NCI-H1417 treated with DMSO at 0.1 percent for 48 hours (cell line): Measurements from ENCODE around the gene NFILZ.

ENCODE experiments used
- DNase-seq: peaks from one replicate; lab custom pipeline; 2025; lab: John Stamatoyannopoulos, UW

Gene NFILZ, protein sequence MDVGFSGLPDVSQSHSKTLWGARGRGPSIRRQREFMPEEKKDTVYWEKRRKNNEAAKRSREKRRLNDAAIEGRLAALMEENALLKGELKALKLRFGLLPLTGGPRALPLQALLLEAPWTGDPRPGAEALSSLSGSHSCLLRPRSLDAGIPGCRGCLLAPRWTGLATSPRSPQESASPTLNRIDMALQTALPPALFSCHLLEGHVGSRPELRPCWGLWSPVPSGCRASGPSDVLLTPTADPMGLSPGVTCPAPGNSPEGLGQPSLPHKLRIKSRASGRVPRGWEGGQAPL

DNA sequence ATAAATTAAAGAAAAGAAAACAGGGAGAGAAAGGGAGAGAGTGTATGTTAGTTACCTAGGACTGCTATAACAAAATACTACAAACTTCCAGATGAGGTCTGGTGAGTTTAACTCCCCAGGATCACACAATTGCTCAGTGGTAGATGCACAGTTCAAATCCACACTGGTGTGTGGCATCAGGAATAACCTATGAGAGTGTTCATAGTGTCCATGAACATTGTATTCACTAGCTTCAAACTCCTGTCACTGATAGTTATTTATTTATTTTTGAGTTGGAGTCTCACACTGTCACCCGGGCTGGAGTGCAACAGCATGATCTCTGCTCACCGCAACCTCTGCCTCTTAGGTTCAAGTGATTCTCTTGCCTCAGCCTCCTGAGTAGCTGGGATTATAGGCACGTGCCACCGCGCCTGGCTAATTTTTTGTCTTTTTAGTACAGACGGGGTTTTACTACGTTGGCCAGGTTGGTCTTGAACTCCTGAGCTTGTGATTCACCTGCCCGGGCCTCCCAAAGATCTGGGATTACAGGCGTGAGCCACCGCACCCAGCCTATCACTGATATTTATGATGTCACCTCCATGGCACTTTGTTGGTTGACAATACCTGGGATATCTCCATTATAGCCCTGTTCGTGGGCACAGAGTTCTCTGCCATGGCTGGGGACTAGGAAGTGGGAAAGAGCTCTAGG, at the start of gene NFILZ:
Gene NFILZ, plus strand, starts transcription at position 638 of the 688 bp plus-strand sequence. CDS start 46,133 bp downstream, outside the sequence.
- no peak for DNase-seq

DNA sequence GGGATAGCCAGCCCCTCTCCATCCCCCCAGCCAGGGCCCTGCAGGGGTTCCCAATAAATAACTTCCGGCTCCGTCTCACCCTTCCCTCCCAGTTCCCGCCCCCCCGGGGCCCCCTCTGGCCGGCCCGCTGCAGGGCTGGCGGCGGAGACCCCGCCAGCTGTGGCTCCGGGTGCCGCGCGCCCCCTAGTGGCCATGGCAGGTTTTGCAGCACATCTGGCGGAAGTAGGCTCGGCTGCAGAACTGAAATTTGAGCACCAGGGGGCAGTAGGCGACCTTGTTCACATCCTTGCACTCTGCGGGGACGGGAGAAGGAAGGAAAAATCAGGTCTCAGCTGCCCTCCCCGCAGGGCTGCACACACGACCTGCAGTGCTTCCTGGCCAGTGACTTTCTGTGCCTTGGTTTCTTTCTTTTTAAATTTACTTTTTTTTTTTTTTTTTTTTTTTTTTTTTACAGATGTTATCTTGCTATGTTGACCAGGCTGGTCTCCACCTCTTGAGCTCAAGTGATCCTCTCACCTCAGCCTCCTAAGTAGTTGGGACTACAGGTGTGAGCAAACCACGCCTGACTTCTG, 49.6 kb upstream of the NFILZ start:
- no peak for DNase-seq

DNA sequence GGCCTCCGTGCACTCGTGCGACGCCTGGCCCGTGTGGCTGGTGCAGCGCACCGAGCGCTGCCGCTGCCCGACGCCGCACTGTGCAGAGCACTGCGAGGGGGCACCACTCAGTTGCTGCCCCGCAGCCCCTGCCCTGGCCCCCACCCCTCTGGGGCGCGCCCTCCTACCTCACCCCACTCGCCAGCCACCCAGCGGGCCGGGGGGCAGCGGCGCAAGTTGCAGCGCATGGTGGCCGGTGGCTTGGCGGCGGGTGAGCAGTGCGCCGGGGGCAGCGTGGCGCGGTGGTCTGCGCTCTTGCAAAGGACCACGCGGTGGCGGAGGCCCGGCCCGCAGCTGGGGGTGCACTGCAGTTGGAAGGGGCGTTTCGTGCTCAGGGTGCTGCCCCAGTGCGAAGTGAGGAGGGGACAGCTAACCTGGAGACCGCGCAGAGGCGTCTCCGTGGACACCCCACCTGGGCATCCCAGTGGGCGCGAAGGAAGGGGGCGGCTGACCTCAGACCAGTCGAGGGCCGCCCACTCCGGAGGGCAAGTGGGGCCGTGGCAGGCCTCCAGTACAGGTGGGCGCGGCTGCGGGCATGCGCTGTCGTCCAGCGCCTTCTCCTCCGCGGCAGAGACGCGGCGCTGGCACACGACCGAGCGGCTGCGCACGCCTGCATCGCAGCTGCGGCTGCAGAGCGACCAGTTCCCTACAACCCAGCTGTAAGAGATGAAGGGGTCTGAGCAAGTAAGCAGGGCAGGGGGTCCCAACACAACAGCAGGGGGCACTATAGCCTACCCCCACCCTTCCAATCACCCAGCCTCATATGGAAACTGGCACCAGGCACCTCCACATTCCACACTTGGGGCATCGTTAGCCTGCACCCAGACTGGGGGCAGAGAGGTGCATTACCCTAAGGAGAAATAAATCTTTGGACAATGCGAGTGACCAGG, 45.2 kb upstream of the NFILZ start:
- DNase-seq: no peak

DNA sequence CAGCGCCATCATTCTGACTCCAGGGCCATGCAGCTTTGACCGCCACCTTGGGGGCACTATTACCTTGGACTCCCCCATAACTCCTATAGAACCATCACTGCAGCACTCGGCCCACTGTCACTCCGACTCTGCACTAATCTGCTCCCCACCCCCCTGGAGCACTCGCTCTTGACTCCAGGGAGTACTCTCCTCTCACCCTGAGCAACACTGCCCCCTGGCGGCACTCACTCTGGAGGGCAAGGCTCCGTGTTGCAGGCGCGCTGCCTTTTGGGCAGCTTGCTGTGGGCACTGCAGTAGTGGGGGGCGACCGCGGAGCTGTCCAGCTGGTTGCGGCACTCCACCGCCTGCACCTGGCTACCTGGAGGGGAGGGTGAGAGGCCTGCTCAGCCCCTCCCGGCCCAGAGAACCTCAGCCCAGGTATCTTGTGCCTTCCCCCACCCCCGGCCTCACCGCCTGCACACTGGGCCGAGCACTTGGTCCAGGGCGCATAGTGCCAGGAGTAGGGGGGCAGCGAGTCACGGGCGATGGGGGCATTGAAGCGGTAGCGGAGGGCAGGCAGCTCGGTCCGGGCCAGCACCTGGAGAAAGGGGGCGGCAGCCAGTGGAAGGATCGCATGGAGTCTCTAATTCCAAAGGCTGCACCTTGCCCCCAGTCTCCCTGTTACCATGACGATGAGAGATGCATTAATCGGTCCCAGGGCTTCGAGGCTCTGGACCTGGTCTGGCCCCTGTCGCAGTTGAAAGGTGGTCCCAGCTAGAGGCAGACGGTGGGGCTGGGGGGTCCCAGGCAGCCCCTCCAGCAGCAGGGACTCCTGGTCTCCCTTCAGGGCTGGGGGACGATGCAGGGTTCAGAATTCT, 44.3 kb upstream of the NFILZ start:
- no peak for DNase-seq

DNA sequence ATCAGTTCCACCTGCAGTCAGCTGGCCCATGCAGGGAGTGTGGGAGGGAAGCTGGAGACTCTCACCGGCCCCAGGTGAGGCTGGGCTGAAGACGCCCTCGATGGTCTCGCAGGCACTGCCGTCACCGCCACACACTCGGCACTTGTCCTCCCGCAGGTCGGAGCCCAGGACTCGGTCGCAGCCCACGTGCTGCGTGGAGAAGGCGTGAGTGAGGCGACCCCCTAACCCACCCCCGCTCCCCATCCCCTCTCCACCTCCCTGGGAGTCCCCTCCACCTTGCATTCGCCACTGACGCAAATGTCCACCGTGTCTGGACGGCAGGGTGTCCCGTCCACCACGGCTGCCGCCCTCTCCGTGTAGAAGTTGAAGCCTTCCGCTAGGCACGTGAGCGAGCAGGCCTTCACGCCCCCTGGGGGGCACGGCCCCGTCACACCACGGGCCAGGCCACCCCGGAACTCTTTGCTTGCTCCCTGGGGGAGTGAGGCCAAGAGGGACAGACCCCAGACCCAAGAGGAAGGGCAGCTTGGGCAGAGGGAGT, 41.2 kb upstream of the NFILZ start:
- DNase-seq: no peak

DNA sequence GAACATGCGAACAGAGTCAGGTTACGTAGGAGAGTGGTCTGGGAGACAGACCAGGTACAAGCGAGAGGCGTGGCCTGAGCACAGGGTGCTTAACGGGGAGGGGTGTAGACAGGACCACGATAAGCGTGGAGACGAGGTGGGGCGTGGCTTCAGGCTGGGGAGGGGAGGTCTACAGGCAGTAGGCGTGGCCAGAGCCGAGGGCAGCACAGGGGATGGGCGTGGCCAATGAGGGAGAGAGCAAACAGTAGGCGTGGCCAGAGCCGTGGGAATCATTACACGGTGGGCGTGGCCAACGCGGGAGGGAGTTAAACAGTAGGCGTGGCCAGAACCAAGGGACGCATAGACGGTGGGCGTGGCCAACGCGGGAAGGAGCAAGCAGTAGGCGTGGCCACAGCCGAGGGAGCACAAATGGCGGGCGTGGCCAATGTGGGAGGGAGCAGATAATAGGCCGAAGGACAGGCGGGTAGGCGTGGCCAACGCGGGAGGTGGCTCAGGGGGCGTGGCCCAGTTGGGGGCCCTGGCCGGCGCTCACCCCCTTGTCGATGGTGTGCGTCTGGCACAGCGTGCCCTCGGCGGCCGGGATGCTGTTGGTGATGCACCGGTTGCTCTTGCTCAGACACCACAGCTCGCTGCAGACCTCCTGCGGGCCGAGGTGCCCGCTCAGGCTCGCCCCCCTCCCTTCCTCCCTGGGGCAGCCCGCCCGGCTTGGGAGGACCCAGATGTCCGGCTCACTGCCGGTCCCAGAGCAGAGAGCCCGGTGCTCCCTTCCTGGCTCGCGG, 38.0 kb upstream of the NFILZ start:
- DNase-seq: no peak

DNA sequence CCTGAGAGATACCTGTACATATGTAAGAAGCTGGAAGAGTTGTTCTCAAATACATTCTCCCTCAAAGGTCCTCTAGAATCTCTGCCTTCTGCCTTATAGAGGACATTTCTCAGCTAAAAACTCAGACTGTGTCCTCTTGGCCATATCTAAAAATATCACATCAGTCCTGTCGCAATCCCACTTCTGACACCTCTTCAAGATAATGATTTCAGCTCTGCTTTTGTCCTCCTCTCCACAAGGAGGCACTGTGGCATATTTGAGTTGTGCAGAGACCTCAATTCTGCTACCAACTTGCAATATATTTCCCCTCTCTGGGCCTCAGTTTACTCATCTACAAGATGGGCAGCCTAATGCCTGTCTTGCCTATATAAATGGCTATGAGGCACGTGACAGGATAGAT, 36.5 kb upstream of the NFILZ start:
- no peak for DNase-seq

DNA sequence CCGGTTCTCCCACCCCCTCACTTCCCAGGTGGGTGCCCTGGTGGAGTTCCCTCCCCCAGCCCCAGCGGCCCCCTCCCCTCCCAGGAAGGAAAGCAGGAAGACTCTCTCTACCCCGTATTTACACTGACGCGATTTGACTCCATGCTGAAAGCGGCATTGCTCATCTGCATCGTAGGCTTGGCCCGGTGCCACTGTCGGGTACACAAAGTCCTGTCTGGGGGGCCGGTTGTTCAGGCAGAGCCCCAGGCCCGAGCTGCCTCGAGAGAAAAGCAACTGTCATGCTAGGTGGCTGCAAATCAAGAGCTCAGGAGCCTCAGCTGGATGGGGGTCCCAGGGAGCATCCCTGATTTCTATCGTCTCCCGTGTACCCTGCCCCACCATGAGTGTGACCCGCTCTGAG, 34.8 kb upstream of the NFILZ start:
- no peak for DNase-seq

DNA sequence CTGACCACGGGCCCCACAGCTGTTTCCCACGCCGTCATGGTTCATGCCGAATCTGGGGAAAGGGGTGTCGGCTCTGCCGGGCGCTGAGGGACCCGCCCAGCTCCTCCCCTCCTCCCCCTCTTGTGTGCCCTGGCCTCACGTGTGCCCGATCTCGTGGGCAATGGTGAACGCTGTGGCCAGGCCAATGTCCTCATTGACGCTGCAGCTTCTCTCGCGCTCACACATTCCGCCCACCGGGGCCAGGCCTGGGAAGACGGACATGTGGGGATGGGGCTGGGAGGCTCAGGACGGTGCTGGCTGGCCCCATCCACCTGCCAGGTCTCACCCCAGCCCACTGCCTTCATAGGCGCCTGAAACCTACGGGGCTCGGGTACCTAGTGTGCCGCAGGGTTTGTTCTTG, 34.3 kb upstream of the NFILZ start:
- no peak for DNase-seq

DNA sequence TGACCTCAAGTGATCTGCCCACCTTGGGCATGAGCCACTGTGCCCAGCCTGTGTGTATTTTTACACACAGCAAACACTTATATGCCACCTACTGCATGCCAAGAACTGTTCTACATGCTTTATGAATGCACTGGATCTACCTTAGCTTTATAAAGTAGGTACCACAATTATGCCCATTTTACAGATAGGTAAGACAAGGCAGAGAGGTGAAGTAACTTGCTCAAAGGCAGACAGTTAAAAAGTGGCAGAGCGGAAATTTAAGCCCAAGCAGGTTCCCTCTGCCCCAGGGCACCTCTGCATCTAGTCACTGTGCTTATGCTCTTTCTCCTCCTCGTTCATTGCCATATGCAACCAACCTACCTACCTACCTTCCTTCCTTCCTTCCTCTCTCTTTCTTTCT, 30.4 kb upstream of the NFILZ start:
- no peak for DNase-seq

DNA sequence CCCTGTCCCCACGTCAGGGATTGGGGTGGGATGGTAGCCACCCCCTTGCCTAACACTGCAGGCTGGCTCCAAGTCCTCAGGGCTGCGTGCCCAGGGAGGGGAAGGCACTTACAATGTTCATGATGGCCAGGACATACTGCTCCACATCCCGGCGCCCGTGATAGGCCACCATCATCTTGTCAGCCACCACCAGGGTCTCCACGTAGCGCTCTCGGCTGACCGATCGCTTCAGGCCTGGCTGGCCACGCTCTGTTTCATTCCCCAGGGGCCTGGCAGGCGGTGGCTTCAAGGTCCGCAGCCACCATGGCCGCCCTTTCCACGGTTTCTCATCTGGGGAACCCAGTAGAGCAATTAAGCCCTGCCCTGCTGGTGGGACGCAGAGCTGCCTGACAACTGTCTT, 29.6 kb upstream of the NFILZ start:
- DNase-seq: no peak

DNA sequence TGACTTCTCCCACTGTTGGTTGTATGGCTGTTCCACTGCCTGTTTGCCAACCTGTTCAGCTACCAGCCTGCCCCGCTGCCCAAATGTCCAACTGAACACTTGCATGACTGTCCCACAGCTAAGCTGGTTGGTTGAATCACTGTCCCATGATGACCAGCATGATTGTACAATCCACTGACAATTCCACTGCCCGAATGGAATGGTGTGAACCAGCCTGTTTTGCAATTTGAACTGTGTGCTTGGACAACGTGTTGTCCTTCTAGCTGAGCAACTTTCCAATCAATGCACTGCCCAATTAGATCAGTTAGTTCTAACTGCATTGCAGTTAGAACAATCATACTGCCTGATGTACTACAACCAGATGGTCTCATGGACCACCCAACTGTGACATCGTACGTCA, 28.6 kb upstream of the NFILZ start:
- DNase-seq: no peak

DNA sequence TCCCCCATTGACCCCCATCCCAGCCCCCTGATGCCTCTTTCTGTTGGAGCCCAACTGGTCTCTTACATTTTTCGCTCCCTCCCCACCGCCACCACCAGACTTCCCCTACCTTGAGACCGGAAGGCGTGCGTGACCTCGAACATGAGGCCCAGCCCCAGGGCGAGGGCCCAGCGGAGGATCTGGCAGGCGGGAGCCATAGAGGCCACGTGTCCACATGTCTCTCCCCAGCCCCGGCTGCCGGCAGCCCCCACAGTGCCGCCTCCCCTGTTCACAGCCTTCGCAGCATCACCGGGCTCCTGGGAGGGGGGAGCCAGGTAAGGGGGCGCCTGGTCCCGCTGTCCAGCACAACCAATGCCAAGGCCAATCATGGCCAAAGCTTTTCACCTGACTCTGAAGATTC, 24.9 kb upstream of the NFILZ start:
- DNase-seq: no peak

DNA sequence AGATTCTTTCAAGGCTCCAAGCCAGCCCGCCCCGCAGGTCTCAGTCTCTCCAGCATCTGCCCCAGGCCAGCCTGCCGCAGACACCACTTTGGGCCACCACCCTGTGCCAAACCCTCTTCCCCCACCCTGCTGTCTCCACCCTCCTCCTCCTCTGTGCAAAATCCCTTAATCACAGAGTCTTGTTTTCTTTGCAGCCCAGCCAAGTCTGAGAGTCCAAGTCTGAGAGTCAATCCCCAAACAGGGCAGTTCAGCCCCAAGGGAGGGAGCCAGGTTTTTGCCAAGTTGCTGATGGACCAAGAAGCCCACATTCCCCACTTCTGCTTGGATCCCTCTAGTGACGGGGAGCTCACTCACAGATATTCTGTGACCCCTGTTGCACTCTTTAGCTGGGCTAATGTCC, 23.0 kb upstream of the NFILZ start:
- no peak for DNase-seq

DNA sequence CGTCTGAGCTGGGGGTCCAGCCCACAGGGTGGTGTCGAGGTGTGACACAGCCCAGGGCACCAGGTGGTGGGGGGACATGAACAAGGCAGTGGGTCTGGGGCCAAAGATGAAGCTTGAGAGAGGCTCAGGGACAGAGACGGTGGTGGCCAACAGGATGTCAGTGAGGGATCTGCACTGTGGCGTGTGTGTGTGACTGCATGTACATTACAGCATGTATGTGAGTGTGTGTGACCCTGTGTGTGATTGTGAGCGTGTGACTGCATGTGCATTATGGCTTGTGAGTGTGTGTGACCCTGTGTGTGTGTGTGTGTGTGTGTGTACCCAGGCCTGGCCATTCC, 21.5 kb upstream of the NFILZ start:
- no peak for DNase-seq

DNA sequence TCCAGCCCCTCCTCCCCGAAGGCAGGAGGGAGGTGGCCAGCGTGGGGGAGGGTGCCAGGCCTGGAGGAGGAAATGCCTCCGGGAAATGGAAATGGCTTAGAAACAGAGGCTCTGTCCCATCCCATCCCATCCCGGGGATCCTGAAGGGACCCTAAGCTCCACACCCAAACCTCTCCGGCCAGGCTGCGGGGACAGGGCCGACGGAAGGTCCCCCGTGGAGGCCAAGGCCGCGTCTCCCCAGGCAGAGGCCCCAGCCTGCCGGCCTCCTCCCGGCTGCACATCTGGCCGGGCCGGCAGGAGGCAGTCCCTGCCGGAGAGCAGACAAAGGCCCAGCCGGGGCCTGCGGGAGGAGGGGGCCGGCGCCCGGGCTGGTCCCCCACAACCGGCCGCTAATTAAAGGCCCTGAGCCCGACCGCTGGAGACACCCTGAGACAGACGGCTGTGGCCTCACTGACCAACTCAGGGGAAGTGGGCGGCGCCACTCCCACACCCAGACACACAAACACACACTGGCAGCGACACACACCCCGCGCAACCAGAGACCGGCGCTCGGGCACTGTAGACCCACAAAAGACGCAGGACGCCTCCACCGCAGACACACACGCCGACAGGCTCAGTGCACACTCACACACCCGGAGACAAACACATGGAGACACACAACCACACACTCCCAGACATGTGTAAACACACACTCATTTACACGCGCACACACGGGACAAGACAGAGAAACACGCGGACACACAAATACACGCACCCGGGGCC, 21.0 kb upstream of the NFILZ start:
- DNase-seq: no peak

DNA sequence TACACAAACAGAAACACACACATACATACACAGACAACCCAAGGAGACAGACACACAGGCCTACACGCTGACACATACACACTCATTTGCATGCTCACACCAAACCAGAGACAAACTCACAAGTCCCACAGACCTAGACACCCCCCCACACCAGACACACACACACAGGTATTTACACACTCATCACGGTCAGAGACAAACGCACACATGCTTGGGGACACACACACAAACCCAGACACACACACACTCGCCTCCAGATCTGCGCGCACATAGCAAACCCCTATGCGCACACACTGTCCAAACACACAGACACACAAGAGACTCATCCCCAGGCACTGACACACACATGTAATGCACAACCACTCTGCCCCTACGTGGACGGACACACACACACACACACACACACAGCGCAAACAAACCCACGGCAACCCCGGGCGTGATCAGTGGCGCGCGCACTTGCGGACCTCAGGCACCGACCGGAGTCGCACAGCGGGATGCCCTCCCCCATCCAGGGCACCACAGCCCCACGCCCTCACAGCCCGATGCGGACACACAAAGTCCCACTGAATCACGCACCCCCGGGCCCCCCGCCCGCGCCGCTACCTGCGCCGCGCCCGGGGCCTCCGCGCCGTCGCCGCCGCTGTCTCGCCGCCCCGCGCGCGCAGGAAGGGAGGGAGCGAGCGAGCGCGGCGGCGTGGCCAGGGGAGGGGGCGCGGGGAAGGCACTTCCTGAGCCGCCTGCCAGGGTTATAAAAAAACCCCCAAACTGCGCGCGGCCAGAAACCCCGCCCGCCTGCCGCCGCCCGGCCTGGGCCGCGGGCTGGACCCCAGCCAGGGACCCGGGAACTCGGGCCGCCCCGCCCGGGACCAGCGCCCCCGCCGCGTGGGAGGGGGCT, 20.1 kb upstream of the NFILZ start, which contains the start of gene ADAMTS10:
Gene ADAMTS10, minus strand, starts transcription at position 675 of the 895 bp plus-strand sequence. CDS start 5,005 bp downstream, outside the sequence.
- DNase-seq: no peak

DNA sequence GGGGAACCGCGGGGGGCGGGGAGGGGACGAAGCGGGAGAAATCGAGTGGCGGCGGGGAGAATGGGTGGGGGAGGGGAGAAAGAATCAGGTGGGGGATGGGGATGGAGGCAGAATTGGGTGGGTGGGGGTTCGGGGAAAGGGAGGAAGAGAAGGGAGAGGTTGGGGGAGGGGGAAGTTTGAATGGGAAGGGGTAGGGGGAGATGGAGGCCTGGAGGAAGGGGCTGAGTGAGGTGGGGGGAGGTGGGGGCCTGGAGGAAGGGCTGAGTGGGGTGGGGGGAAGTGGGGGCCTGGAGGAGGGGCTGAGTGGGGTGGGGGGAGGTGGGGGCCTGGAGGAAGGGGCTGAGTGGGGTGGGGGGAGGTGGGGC, 19.5 kb upstream of the NFILZ start:
- DNase-seq: no peak
